ENCODE data around the gene SEZ6L.

Gene SEZ6L

GRCh38 chr22:26287382-26288225, 118.3 kb downstream of the SEZ6L start:
- H3K27ac ChIP-seq, result no peak overlapping the region

GRCh38 chr22:26289611-26290101, 120.4 kb downstream of the SEZ6L start:
- H3K27ac ChIP-seq, result no peak overlapping the region
- H3K4me3 ChIP-seq, result no peak overlapping the region

More at GRCh38 chr22:26287382-26288225, 118.3 kb downstream of the SEZ6L start:
- no peak overlapping the region for H3K4me3 ChIP-seq

GRCh38 chr22:26291940-26292666, 122.8 kb downstream of the SEZ6L start:
- no peak overlapping the region for H3K27ac ChIP-seq
- no peak overlapping the region for H3K4me3 ChIP-seq

- Histone ChIP-seq H3K4me3 (no peak overlapping the region), H3K27ac (no peak overlapping the region)
Measured at GRCh38 chr22:26292667-26292995, 123.4 kb downstream of the SEZ6L start.

DNA sequence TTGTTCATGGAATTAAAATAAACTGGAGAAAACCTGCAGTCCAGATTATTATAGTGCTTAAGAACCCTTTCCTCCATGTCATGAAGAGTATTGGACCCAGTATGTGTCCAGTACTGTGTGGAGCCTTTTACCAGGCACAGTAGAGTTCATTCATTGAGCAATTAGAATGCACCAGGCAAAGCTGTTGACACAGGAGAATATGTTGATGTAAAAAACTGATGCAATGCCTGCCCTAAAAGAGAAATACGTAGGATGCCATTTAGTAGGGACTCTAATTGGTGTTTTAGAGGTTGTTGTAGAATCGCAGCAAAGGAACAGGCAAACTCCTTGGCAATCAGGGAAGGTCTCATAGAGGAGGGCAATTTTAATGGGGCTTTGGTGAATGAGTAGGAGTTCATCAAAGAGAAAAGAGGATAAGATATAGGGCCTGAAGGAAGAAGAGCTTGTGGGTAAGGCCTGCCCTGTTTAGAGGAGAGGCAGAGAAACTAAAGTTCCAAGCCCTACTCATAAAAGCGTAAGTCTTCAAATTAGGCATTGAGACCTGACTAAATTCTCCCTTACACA, 126.4 kb downstream of the SEZ6L start:
- Histone ChIP-seq H3K27ac (no peak overlapping the region), H3K4me3 (no peak overlapping the region)

- Histone ChIP-seq H3K4me3 (no peak overlapping the region), H3K27ac (no peak overlapping the region)
Measured at GRCh38 chr22:26298605-26299310, 129.5 kb downstream of the SEZ6L start.

- Histone ChIP-seq H3K27ac (no peak overlapping the region), H3K4me3 (no peak overlapping the region)
Measured at GRCh38 chr22:26302726-26303125, 133.5 kb downstream of the SEZ6L start.

GRCh38 chr22:26303475-26303874, 134.2 kb downstream of the SEZ6L start:
- no peak overlapping the region for H3K27ac ChIP-seq
- no peak overlapping the region for H3K4me3 ChIP-seq

- H3K27ac ChIP-seq, result no peak overlapping the region
- H3K4me3 ChIP-seq, result no peak overlapping the region
Measured at GRCh38 chr22:26304730-26305129, 135.5 kb downstream of the SEZ6L start.

- Histone ChIP-seq H3K4me3 (no peak overlapping the region), H3K27ac (no peak overlapping the region)
Measured at GRCh38 chr22:26308467-26308866, 139.2 kb downstream of the SEZ6L start.

DNA sequence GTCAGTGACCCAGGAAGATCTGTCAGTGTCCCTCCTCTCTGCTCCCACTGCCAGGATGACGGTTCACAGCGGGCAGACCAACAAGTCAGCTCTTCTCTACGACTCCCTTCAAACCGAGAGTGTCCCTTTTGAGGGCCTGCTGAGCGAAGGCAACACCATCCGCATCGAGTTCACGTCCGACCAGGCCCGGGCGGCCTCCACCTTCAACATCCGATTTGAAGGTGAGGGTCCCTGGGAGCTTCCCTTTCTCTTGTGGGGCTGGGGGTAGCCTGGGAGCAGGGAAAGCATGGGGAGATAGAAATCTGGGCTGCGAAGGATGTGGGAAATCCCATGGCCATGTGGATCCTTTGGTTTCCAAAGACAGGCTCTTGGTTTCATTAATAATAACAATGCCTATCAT, 141.4 kb downstream of the SEZ6L start:
- no peak overlapping the region for H3K4me3 ChIP-seq
- H3K27ac ChIP-seq, result no peak overlapping the region

DNA sequence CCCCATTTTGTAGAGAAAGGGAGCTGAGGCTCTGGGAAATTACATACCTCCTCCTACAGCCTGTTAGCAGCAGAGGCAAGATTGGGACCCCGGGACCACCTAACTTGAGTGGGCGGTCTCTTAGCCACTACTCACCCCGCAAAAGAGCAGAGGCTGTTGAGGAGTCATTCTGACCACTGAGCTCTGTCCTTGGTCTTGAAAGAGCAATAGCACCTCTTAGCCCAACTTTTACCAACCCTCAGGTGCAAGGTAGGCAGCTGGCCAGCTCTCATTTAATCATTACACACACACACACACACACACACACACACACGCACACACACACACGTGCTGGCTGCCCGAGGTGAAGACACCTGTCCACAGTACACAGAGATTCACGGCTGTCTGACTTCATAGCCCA, 144.0 kb downstream of the SEZ6L start:
- no peak overlapping the region for H3K4me3 ChIP-seq
- no peak overlapping the region for H3K27ac ChIP-seq

DNA sequence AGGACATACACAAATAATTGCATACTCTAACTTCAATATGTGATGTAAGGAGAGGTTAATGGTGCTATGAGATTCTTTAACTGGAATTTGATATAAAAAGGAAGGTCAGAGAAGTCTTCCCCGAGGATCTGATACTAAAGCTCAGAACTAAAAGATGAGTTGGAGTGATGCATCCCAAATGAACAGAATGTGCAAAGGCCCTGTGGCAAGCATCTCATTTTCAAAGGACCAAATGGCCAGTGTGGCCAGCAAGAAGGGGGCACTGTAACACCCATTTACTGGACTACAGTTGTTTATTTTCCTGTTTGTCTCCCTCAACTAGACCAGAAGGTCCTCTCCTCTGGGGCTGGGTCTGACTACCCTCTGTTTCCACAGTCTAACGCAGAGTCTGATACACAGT, 144.9 kb downstream of the SEZ6L start:
- no peak overlapping the region for H3K27ac ChIP-seq
- no peak overlapping the region for H3K4me3 ChIP-seq

DNA sequence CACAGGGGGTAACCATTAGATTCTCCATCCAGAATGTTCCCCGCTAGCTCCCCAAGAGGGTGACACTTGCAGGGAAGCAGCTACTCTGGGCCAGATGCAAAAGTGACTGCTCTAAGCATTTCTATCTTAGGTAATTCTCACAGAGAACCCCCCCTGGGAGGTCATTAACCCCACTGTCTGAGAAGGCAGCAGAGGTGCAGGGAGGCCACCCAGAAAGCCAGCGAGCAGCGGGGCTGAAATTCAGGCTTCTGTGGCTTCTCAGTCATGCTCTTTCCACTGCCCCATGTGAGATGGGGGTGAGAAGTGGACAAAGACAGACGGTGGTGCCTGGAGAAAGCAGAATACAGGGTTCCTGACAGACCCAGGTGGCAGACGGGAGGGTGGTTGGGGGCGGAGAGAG, 145.4 kb downstream of the SEZ6L start:
- no peak overlapping the region for H3K4me3 ChIP-seq
- no peak overlapping the region for H3K27ac ChIP-seq

- H3K27ac ChIP-seq, result no peak overlapping the region
- H3K4me3 ChIP-seq, result no peak overlapping the region
Measured at GRCh38 chr22:26316732-26317285, 147.5 kb downstream of the SEZ6L start.

DNA sequence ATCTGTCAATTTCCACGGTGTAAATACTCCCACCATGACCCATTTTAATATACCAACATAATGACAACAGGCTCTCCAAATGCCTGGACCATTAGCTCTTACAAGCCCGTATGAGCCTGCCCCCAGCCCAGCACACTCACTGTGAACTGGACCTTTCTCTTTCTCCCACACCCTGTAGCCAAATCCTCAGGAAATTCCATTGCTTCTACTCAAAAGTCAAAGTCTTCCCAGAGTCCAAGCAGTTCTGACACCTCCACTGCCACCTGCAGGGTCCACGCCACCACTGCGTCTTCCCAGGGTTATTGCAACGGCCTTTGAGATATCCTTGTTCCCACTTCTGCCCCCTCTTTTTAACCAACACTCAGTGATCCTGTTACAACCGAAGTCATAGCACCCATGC, 149.7 kb downstream of the SEZ6L start:
- no peak overlapping the region for H3K4me3 ChIP-seq
- H3K27ac ChIP-seq, result no peak overlapping the region

DNA sequence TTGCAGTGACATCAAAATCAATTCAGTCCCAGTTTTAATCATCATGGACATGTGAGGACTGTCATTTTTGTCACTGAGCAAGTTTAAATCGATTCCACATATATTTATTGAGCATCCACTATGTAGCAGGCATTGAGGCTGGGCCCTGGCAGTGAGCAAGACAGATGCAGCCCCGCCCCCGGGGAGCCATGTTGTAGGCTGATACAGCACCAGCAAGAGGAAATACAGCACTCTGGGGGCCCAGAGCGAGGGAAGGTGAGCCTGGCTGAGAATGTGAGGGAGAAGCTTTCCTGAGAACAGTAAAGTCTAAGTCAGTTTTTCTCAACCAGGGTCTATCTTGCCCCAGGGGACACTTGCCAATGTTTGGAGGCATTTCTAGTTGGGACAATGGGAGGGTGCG, 151.2 kb downstream of the SEZ6L start:
- H3K4me3 ChIP-seq, result no peak overlapping the region
- H3K27ac ChIP-seq, result no peak overlapping the region

- H3K27ac ChIP-seq, result peak overlapping the region in 1 of 21 experiments; percentile 29
Measured at GRCh38 chr22:26321469-26321913, 152.2 kb downstream of the SEZ6L start.

DNA sequence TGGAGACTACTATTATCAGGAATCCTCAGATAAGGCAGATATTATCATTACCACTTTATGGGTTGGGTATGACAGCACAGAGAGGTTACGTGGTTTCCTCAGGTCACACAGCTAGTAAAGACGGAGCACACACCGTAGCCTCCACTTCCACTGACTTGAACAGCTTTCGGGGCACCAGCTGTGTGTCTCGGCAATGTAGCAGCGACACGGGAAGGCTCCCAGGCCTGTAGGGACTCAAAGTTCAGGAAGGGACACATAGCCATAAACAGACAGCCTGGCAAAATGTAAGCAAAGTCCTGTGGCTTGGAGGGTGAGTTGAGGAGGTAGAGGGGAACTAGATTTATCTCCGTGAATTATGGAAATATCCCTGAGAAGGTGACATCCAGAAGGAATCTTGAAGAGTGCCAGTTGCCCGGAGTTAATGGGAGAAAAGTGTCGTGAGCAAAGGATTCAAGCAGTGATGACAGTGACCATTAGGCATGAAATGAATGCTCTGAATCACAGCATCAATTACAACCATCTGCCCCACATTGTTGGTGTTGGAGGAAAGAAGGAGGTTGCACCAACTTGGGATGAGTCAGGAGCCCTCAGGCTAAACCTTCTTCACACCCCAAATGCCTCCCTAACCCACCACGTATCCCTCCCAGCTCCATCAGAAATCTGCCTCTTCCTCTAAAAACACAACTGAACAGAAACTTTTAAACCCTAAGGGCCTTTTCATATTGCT, 153.1 kb downstream of the SEZ6L start:
- peak overlapping the region in 3 of 21 experiments; percentile 14 to 29 (median 23) for H3K27ac ChIP-seq
- H3K4me3 ChIP-seq, result no peak overlapping the region

More at GRCh38 chr22:26321469-26321913, 152.2 kb downstream of the SEZ6L start:
- no peak overlapping the region for H3K4me3 ChIP-seq
